Loucy (cell line): ENCODE data around the gene SSTR5.

Experiments
- CTCF ChIP-seq: fragments of 200-600 bp; sonication (generic); conservative IDR thresholded peaks from 2 replicates; pipeline ENCODE4 v1.5.1; 2014; ENCODE audit warnings: mild to moderate bottlenecking, antibody characterized with exemption, low read length
- EZH2phosphoT487 ChIP-seq: fragments of 200-600 bp; IDR thresholded peaks from 2 replicates; pipeline ENCODE4 v1.6.1; 2018; ENCODE audit warnings: antibody characterized with exemption, mild to moderate bottlenecking, moderate library complexity, borderline replicate concordance

- no peak for TF ChIP-seq CTCF
- TF ChIP-seq EZH2phosphoT487, result no peak
Observed at GRCh38 chr16:1048442-1049112, 24.0 kb upstream of the SSTR5 start.
